WTC11 (cell line): ENCODE results near the gene ARHGAP23. TPM values are rescaled to one million over a fixed set of nuclear protein-coding genes. Genes with fewer than 3 reads are reported as not detected.

Source experiments
- ATAC-seq: fragments of 200-7000 bp; cut with Tn5 transposase; 2 replicates; pipeline ENCODE4 v1.10.0; 2021; ENCODE audit warnings: mild to moderate bottlenecking, moderate library complexity
- CTCF ChIA-PET: fragments of 300-600 bp; sonication (Branson Sonifier 250); formaldehyde crosslinking; loops from one replicate; lab custom pipeline; 2021; ENCODE audit warnings: antibody characterized with exemption; lab: Charles Lee
- POLR2A ChIA-PET: fragments of 350-600 bp; sonication (Branson Sonifier 250); formaldehyde crosslinking; loops from one replicate; lab custom pipeline; 2021; ENCODE audit warnings: antibody characterized with exemption; lab: Charles Lee
- DNase-seq: peaks from one replicate; pipeline ENCODE4 v3.0.0; 2021; ENCODE audit warnings: low spot score
- H3K27ac Mint-ChIP-seq: 2 replicates; pipeline ENCODE4 v1.8.0; 2021; ENCODE audit warnings: mixed read lengths
- H3K27me3 Mint-ChIP-seq: 2 replicates; pipeline ENCODE4 v1.8.0; 2021; ENCODE audit warnings: low read depth, mild to moderate bottlenecking, moderate library complexity, mixed read lengths
- H3K36me3 Mint-ChIP-seq: 2 replicates; pipeline ENCODE4 v1.8.0; 2021; ENCODE audit warnings: mixed read lengths
- H3K4me1 Mint-ChIP-seq: 2 replicates; pipeline ENCODE4 v1.8.0; 2022; ENCODE audit warnings: mixed read lengths
- H3K4me3 Mint-ChIP-seq: 2 replicates; pipeline ENCODE4 v1.8.0; 2021; ENCODE audit warnings: mild to moderate bottlenecking, moderate library complexity, mixed read lengths
- H3K9me3 Mint-ChIP-seq: 2 replicates; pipeline ENCODE4 v1.8.0; 2021; ENCODE audit warnings: mixed read lengths
- CBFB ChIP-seq: sonication (generic); formaldehyde crosslinking; IDR thresholded peaks from 2 replicates; pipeline ENCODE4 v1.8.1; 2022; ENCODE audit warnings: mild to moderate bottlenecking, low read depth, missing genetic modification reagents
- CREM ChIP-seq: sonication (generic); formaldehyde crosslinking; IDR thresholded peaks from 2 replicates; pipeline ENCODE4 v1.8.1; 2022; ENCODE audit warnings: mild to moderate bottlenecking, missing genetic modification reagents, moderate library complexity
- ELF4 ChIP-seq: sonication (generic); formaldehyde crosslinking; IDR thresholded peaks from 2 replicates; pipeline ENCODE4 v1.8.1; 2022; ENCODE audit warnings: low read depth, mild to moderate bottlenecking, moderate library complexity, missing genetic modification reagents
- ETV6 ChIP-seq: sonication (generic); formaldehyde crosslinking; IDR thresholded peaks from 2 replicates; pipeline ENCODE4 v1.8.1; 2022; ENCODE audit warnings: mild to moderate bottlenecking, missing genetic modification reagents
- GABPB1 ChIP-seq: sonication (generic); formaldehyde crosslinking; IDR thresholded peaks from 2 replicates; pipeline ENCODE4 v1.8.1; 2023; ENCODE audit warnings: mild to moderate bottlenecking, missing genetic modification reagents
- IRF2 ChIP-seq: sonication (generic); formaldehyde crosslinking; IDR thresholded peaks from 2 replicates; pipeline ENCODE4 v1.8.0; 2022; ENCODE audit warnings: low read depth, missing genetic modification reagents, borderline replicate concordance
- NFATC4 ChIP-seq: fragments of 250-450 bp; sonication (Bioruptor Pico); IDR thresholded peaks from 2 replicates; pipeline ENCODE4 v1.9.0; 2021; ENCODE audit warnings: mild to moderate bottlenecking
- NFE2L1 ChIP-seq: sonication (generic); formaldehyde crosslinking; IDR thresholded peaks from 2 replicates; pipeline ENCODE4 v1.8.1; 2023; ENCODE audit warnings: missing genetic modification reagents
- NFYB ChIP-seq: sonication (generic); formaldehyde crosslinking; conservative IDR thresholded peaks from 2 replicates; pipeline ENCODE4 v1.8.0; 2022; ENCODE audit warnings: low read depth, missing genetic modification reagents
- SMAD4 ChIP-seq: sonication (generic); formaldehyde crosslinking; IDR thresholded peaks from 2 replicates; pipeline ENCODE4 v1.8.0; 2022; ENCODE audit warnings: mild to moderate bottlenecking, missing genetic modification reagents
- SP1 ChIP-seq: sonication (generic); formaldehyde crosslinking; conservative IDR thresholded peaks from 2 replicates; pipeline ENCODE4 v1.8.1; 2022; ENCODE audit warnings: missing genetic modification reagents
- TEAD1 ChIP-seq: sonication (generic); formaldehyde crosslinking; IDR thresholded peaks from 2 replicates; pipeline ENCODE4 v1.8.0; 2022; ENCODE audit warnings: mild to moderate bottlenecking, missing genetic modification reagents
- TP53 ChIP-seq: sonication (generic); formaldehyde crosslinking; IDR thresholded peaks from 2 replicates; pipeline ENCODE4 v1.8.1; 2023; ENCODE audit warnings: mild to moderate bottlenecking, missing genetic modification reagents
- ZBTB21 ChIP-seq: sonication (generic); formaldehyde crosslinking; IDR thresholded peaks from 2 replicates; pipeline ENCODE4 v1.8.1; 2023; ENCODE audit warnings: mild to moderate bottlenecking, missing genetic modification reagents, borderline replicate concordance
- ZNF138 ChIP-seq: sonication (generic); formaldehyde crosslinking; conservative IDR thresholded peaks from 2 replicates; pipeline ENCODE4 v1.8.1; 2022; ENCODE audit warnings: mild to moderate bottlenecking, moderate library complexity, missing genetic modification reagents
- ZNF232 ChIP-seq: sonication (generic); formaldehyde crosslinking; IDR thresholded peaks from 2 replicates; pipeline ENCODE4 v1.8.0; 2022; ENCODE audit warnings: mild to moderate bottlenecking, missing genetic modification reagents
- ZNF263 ChIP-seq: sonication (generic); formaldehyde crosslinking; IDR thresholded peaks from 2 replicates; pipeline ENCODE4 v1.8.1; 2022; ENCODE audit warnings: low read depth, mild to moderate bottlenecking, moderate library complexity, missing genetic modification reagents
- ZSCAN18 ChIP-seq: fragments of 250-450 bp; sonication (Bioruptor Pico); IDR thresholded peaks from 2 replicates; pipeline ENCODE4 v2.1.2; 2022; ENCODE audit warnings: mild to moderate bottlenecking, moderate library complexity
- total RNA-seq: library from RNA; stranded (reverse); gene quantifications from 3 replicates; pipeline ENCODE4 v1.2.3, GENCODE V29; 2021
- TF ChIP-seq, protein P1 (sequence below): sonication (generic); formaldehyde crosslinking; IDR thresholded peaks from 2 replicates; pipeline ENCODE4 v1.8.0; 2022; ENCODE audit warnings: mild to moderate bottlenecking, missing genetic modification reagents
- TF ChIP-seq, protein P2 (sequence below): sonication (generic); formaldehyde crosslinking; IDR thresholded peaks from 2 replicates; pipeline ENCODE4 v1.8.1; 2022; ENCODE audit warnings: mild to moderate bottlenecking, moderate library complexity, missing genetic modification reagents
- TF ChIP-seq, protein P3 (sequence below): sonication (generic); formaldehyde crosslinking; IDR thresholded peaks from 2 replicates; pipeline ENCODE4 v1.8.0; 2022; ENCODE audit warnings: mild to moderate bottlenecking, missing genetic modification reagents
- TF ChIP-seq, protein P4 (sequence below): sonication (generic); formaldehyde crosslinking; IDR thresholded peaks from 2 replicates; pipeline ENCODE4 v1.8.1; 2023; ENCODE audit warnings: mild to moderate bottlenecking, moderate library complexity, missing genetic modification reagents
- TF ChIP-seq, protein P5 (sequence below): sonication (generic); formaldehyde crosslinking; IDR thresholded peaks from 2 replicates; pipeline ENCODE4 v1.8.0; 2023; ENCODE audit warnings: mild to moderate bottlenecking, missing genetic modification reagents

ARHGAP23 gene
- total RNA-seq, 1 experiment from 2014 or later: 66.0 TPM

DNA sequence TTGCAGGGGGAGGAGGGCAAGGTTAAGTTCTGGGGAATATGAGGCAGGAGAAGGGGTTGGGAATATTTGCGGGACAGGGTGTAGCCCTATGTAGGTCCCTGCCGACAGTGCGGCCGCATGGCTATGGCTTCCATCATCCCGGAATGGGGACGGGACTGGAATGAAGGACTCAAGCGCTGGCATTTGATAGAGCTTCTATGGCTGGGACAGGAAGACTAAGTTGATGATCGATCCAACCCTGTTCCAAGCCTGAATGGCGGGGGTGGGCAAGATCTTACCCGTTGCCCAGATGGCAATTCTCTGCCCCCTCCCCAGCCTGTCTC lies 130.4 kb downstream of the ARHGAP23 start (continued):
- no peak for TF ChIP-seq ZNF263 (CRISPR knock-in tag)
- no peak for TF ChIP-seq ELF4
- TF ChIP-seq TEAD1 (CRISPR knock-in tag): no peak
- no peak for TF ChIP-seq CREM (CRISPR knock-in tag)
- TF ChIP-seq CBFB (CRISPR knock-in tag): no peak

- ATAC-seq: peak; percentile 40
- H3K36me3 Mint-ChIP-seq: no peaks in the 10 kb centered on the region
- peak overlapping the region; percentile 90 for H3K4me3 Mint-ChIP-seq
- peaks cover 70% of the 10 kb centered on the region for H3K27me3 Mint-ChIP-seq
- no peaks in the 10 kb centered on the region for H3K9me3 Mint-ChIP-seq
- POLR2A ChIA-PET: interaction anchor here (0.6 to 2.3 kb wide), 15 partner anchors 10 to 309 kb away, joined by 3 to 10 read pairs (median 3); no protein-coding TSS in a partner anchor
- DNase-seq: peak; percentile 98
- CTCF ChIA-PET: interaction anchor here (0.5 to 10.6 kb wide), 38 partner anchors 9 to 615 kb away, joined by 3 to 501 read pairs (median 9); partner anchors contain the start of genes CISD3 and SRCIN1
- H3K4me1 Mint-ChIP-seq: peaks cover 39% of the 10 kb centered on the region
- no peak overlapping the region for H3K27ac Mint-ChIP-seq
- TF ChIP-seq NFYB (CRISPR knock-in tag) (no peak), ZSCAN18 (CRISPR knock-in tag) (no peak), NFE2L1 (CRISPR knock-in tag) (0 out of 2 replicates have a peak, but pooled peaks have one; percentile 61), TEAD1 (CRISPR knock-in tag) (0 out of 2 replicates have a peak, but pooled peaks have one; percentile 19), SP1 (CRISPR knock-in tag) (peak; percentile 69), IRF2 (no peak), GABPB1 (peak; percentile 65; the same call in 1 of the 2 replicates), NFATC4 (no peak), ZNF138 (CRISPR knock-in tag) (no peak), ZNF263 (CRISPR knock-in tag) (peak; percentile 13; the same call in 1 of the 2 replicates), ZNF232 (CRISPR knock-in tag) (no peak), ZBTB21 (CRISPR knock-in tag) (0 out of 2 replicates have a peak, but pooled peaks have one; percentile 19), SMAD4 (CRISPR knock-in tag) (no peak), ETV6 (CRISPR knock-in tag) (peak; percentile 44), TP53 (CRISPR knock-in tag) (0 out of 2 replicates have a peak, but pooled peaks have one; percentile 38)
- TF ChIP-seq, protein P1, sequence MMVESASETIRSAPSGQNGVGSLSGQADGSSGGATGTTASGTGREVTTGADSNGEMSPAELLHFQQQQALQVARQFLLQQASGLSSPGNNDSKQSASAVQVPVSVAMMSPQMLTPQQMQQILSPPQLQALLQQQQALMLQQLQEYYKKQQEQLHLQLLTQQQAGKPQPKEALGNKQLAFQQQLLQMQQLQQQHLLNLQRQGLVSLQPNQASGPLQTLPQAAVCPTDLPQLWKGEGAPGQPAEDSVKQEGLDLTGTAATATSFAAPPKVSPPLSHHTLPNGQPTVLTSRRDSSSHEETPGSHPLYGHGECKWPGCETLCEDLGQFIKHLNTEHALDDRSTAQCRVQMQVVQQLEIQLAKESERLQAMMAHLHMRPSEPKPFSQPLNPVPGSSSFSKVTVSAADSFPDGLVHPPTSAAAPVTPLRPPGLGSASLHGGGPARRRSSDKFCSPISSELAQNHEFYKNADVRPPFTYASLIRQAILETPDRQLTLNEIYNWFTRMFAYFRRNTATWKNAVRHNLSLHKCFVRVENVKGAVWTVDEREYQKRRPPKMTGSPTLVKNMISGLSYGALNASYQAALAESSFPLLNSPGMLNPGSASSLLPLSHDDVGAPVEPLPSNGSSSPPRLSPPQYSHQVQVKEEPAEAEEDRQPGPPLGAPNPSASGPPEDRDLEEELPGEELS (CRISPR knock-in tag): no peak
- TF ChIP-seq, protein P2, sequence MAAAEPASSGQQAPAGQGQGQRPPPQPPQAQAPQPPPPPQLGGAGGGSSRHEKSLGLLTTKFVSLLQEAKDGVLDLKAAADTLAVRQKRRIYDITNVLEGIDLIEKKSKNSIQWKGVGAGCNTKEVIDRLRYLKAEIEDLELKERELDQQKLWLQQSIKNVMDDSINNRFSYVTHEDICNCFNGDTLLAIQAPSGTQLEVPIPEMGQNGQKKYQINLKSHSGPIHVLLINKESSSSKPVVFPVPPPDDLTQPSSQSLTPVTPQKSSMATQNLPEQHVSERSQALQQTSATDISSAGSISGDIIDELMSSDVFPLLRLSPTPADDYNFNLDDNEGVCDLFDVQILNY: peak; percentile 38; the same call in 1 of the 2 replicates
- TF ChIP-seq, protein P3, sequence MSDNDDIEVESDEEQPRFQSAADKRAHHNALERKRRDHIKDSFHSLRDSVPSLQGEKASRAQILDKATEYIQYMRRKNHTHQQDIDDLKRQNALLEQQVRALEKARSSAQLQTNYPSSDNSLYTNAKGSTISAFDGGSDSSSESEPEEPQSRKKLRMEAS (CRISPR knock-in tag): peak; percentile 48; the same call in 1 of the 2 replicates
- TF ChIP-seq, protein P4, sequence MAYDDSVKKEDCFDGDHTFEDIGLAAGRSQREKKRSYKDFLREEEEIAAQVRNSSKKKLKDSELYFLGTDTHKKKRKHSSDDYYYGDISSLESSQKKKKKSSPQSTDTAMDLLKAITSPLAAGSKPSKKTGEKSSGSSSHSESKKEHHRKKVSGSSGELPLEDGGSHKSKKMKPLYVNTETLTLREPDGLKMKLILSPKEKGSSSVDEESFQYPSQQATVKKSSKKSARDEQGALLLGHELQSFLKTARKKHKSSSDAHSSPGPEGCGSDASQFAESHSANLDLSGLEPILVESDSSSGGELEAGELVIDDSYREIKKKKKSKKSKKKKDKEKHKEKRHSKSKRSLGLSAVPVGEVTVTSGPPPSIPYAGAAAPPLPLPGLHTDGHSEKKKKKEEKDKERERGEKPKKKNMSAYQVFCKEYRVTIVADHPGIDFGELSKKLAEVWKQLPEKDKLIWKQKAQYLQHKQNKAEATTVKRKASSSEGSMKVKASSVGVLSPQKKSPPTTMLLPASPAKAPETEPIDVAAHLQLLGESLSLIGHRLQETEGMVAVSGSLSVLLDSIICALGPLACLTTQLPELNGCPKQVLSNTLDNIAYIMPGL (CRISPR knock-in tag): 0 out of 2 replicates have a peak, but pooled peaks have one; percentile 46
- TF ChIP-seq, protein P5, sequence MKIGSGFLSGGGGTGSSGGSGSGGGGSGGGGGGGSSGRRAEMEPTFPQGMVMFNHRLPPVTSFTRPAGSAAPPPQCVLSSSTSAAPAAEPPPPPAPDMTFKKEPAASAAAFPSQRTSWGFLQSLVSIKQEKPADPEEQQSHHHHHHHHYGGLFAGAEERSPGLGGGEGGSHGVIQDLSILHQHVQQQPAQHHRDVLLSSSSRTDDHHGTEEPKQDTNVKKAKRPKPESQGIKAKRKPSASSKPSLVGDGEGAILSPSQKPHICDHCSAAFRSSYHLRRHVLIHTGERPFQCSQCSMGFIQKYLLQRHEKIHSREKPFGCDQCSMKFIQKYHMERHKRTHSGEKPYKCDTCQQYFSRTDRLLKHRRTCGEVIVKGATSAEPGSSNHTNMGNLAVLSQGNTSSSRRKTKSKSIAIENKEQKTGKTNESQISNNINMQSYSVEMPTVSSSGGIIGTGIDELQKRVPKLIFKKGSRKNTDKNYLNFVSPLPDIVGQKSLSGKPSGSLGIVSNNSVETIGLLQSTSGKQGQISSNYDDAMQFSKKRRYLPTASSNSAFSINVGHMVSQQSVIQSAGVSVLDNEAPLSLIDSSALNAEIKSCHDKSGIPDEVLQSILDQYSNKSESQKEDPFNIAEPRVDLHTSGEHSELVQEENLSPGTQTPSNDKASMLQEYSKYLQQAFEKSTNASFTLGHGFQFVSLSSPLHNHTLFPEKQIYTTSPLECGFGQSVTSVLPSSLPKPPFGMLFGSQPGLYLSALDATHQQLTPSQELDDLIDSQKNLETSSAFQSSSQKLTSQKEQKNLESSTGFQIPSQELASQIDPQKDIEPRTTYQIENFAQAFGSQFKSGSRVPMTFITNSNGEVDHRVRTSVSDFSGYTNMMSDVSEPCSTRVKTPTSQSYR (CRISPR knock-in tag): peak; percentile 33; the same call in 1 of the 2 replicates
Measured at GRCh38 chr17:38559051-38559879, 131.0 kb downstream of the ARHGAP23 start.
